HCT116 (cell line): ENCODE data around the gene EEF2KMT. TPM values are rescaled to one million over a fixed set of nuclear protein-coding genes. Genes with fewer than 3 reads are reported as not detected.

Experiments used
- ATAC-seq: fragments of 200-7000 bp; cut with Tn5 transposase; 2 replicates; pipeline ENCODE4 v1.9.1; 2020; ENCODE audit warnings: mild to moderate bottlenecking, moderate library complexity
- BruUV-seq: library from RNA; stranded (reverse); fragments of 400-500 nt; replicated peaks from 2 replicates; lab custom pipeline; 2021; lab: Mats Ljungman, UMichigan
- CTCF ChIA-PET: fragments of 300-600 bp; sonication (Branson Sonifier 250); formaldehyde crosslinking; loops from one replicate; lab custom pipeline; 2021; ENCODE audit warnings: antibody characterized with exemption; lab: Charles Lee
- POLR2A ChIA-PET: fragments of 300-600, 350-600 bp; sonication (Branson Sonifier 250); formaldehyde crosslinking; loops from one replicate; lab custom pipeline; 2021; ENCODE audit warnings: antibody characterized with exemption; lab: Charles Lee
- RAD21 ChIA-PET, 2 experiments: fragments of 300-600 bp; sonication (Branson Sonifier 250); formaldehyde crosslinking; loops; one replicate each; lab custom pipeline; 2023; ENCODE audit warnings: low total read pairs in 2 of 2; ENCODE audit not compliant: uncharacterized antibody in 2 of 2, unreplicated experiment in 2 of 2, low non-redundant PET in 1 of 2; lab: Charles Lee
- DNase-seq: peaks from one replicate; pipeline ENCODE4 v3.0.0-alpha.2; 2010; ENCODE audit warnings: low read depth, low spot score
- H2AFZ ChIP-seq: fragments of 200-600 bp; shearing (Covaris generic), sonication (generic); 2 replicates; pipeline ENCODE4 v1.6.1; 2017; ENCODE audit warnings: low read depth, mixed run types, mixed read lengths, antibody characterized with exemption, low read length; ENCODE audit not compliant: poor library complexity, severe bottlenecking
- H3K27ac ChIP-seq: 2 replicates; pipeline ENCODE4 v1.5.1; 2012; ENCODE audit warnings: low read depth, low read length
- H3K27me3 ChIP-seq: fragments of 200-600 bp; sonication (generic); 2 replicates; pipeline ENCODE4 v1.6.1; 2016; ENCODE audit warnings: mixed run types, low read length, mixed read lengths; ENCODE audit not compliant: insufficient read depth
- H3K36me3 ChIP-seq, 2 experiments: fragments of 200-500 bp in 1 of 2; fragments of 200-600 bp in 1 of 2; sonication (Bioruptor generic) in 1 of 2; sonication (generic) in 1 of 2; 2 replicates each; pipeline versions ENCODE4 v1.5.1 to v1.6.1; 2014 to 2016; ENCODE audit warnings: low read length in 2 of 2, inconsistent platforms in 1 of 2, mixed read lengths in 1 of 2, mixed run types in 1 of 2; ENCODE audit not compliant: insufficient read depth in 2 of 2, control insufficient read depth in 1 of 2
- H3K4me1 ChIP-seq, 2 experiments: fragments of 200-600 bp in 1 of 2; sonication (generic) in 1 of 2; 2 replicates each; pipeline versions ENCODE4 v1.5.1 to v1.6.1; 2012 to 2017; ENCODE audit warnings: low read length in 2 of 2, inconsistent platforms in 1 of 2, mild to moderate bottlenecking in 1 of 2, mixed read lengths in 1 of 2, mixed run types in 1 of 2, moderate library complexity in 1 of 2; ENCODE audit not compliant: insufficient read depth in 2 of 2, control insufficient read depth in 1 of 2
- H3K4me2 ChIP-seq: fragments of 200-600 bp; sonication (generic); 2 replicates; pipeline ENCODE4 v1.6.1; 2017; ENCODE audit warnings: mixed run types, low read length, mixed read lengths
- H3K4me3 ChIP-seq, 2 experiments: fragments of 200-600 bp in 1 of 2; sonication (generic) in 1 of 2; replicated peaks in 1 of 2; 2 replicates each; pipeline ENCODE4 v1.5.1; 2011 to 2016; ENCODE audit warnings: low read length in 2 of 2, control low read depth in 1 of 2, low read depth in 1 of 2, mild to moderate bottlenecking in 1 of 2, mixed read lengths in 1 of 2, mixed run types in 1 of 2
- H3K79me2 ChIP-seq: fragments of 200-600 bp; sonication (generic); 2 replicates; pipeline ENCODE4 v1.6.1; 2017; ENCODE audit warnings: mild to moderate bottlenecking, mixed run types, low read length, moderate library complexity, mixed read lengths; ENCODE audit not compliant: insufficient read depth
- H3K9ac ChIP-seq: fragments of 200-600 bp; sonication (generic); 2 replicates; pipeline ENCODE4 v1.6.1; 2016; ENCODE audit warnings: low read length, mixed read lengths
- H3K9me2 ChIP-seq: fragments of 200-600 bp; sonication (generic), shearing (Covaris generic); 2 replicates; pipeline ENCODE4 v1.6.1; 2017; ENCODE audit warnings: mixed run types, mild to moderate bottlenecking, moderate library complexity; ENCODE audit not compliant: insufficient read depth
- H3K9me3 ChIP-seq, 2 experiments: fragments of 200-500 bp in 1 of 2; fragments of 200-600 bp in 1 of 2; sonication (Bioruptor generic) in 1 of 2; sonication (generic) in 1 of 2; 2 replicates each; pipeline ENCODE4 v1.6.1; 2014 to 2017; ENCODE audit warnings: low read length in 2 of 2, mixed read lengths in 2 of 2, inconsistent platforms in 1 of 2, low read depth in 1 of 2, mild to moderate bottlenecking in 1 of 2, mixed run types in 1 of 2, moderate library complexity in 1 of 2; ENCODE audit not compliant: control insufficient read depth in 1 of 2, insufficient read depth in 1 of 2
- H4K20me1 ChIP-seq: fragments of 200-600 bp; sonication (generic), shearing (Covaris generic); 2 replicates; pipeline ENCODE4 v1.6.1; 2017; ENCODE audit warnings: mixed run types, mild to moderate bottlenecking, moderate library complexity; ENCODE audit not compliant: insufficient read depth
- ATF3 ChIP-seq: IDR thresholded peaks from 2 replicates; pipeline ENCODE4 v1.6.1; 2012
- CBX3 ChIP-seq: IDR thresholded peaks from 2 replicates; pipeline ENCODE4 v1.6.1; 2012; ENCODE audit warnings: low read depth
- CEBPB ChIP-seq: IDR thresholded peaks from 2 replicates; pipeline ENCODE4 v1.6.1; 2012; ENCODE audit warnings: low read depth
- EGR1 ChIP-seq: IDR thresholded peaks from 2 replicates; pipeline ENCODE4 v1.6.1; 2012; ENCODE audit warnings: low read depth
- ELF1 ChIP-seq: IDR thresholded peaks from 2 replicates; pipeline ENCODE4 v1.6.1; 2012; ENCODE audit warnings: low read depth, borderline replicate concordance
- EZH2phosphoT487 ChIP-seq: fragments of 200-600 bp; IDR thresholded peaks from 2 replicates; pipeline ENCODE4 v1.6.1; 2018; ENCODE audit warnings: antibody characterized with exemption, borderline replicate concordance
- FOSL1 ChIP-seq: IDR thresholded peaks from 2 replicates; pipeline ENCODE4 v1.6.1; 2012; ENCODE audit warnings: low read depth
- JUND ChIP-seq: IDR thresholded peaks from 2 replicates; pipeline ENCODE4 v1.6.1; 2012
- MAX ChIP-seq: IDR thresholded peaks from 2 replicates; pipeline ENCODE4 v1.6.1; 2012
- POLR2A ChIP-seq: IDR thresholded peaks from 2 replicates; pipeline ENCODE4 v1.7.0; 2011; ENCODE audit warnings: borderline replicate concordance; ENCODE audit not compliant: insufficient read depth, insufficient read length; ENCODE audit errors: extremely low read depth
- POLR2AphosphoS5 ChIP-seq: IDR thresholded peaks from 2 replicates; pipeline ENCODE4 v1.6.1; 2011; ENCODE audit warnings: mild to moderate bottlenecking, low read depth, low read length, moderate library complexity
- RAD21 ChIP-seq: IDR thresholded peaks from 2 replicates; pipeline ENCODE4 v1.6.1; 2012; ENCODE audit warnings: low read depth, mild to moderate bottlenecking
- REST ChIP-seq: IDR thresholded peaks from 2 replicates; pipeline ENCODE4 v1.6.1; 2012; ENCODE audit warnings: low read depth
- SIN3A ChIP-seq: IDR thresholded peaks from 2 replicates; pipeline ENCODE4 v1.6.1; 2012; ENCODE audit warnings: low read depth
- SP1 ChIP-seq: IDR thresholded peaks from 2 replicates; pipeline ENCODE4 v1.6.1; 2012; ENCODE audit warnings: low read depth
- SRF ChIP-seq: IDR thresholded peaks from 2 replicates; pipeline ENCODE4 v1.6.1; 2012; ENCODE audit warnings: low read depth
- TCF7L2 ChIP-seq: IDR thresholded peaks from 2 replicates; pipeline ENCODE4 v1.7.0; 2011; ENCODE audit warnings: borderline replicate concordance, inconsistent platforms; ENCODE audit not compliant: insufficient read depth, insufficient read length; ENCODE audit errors: extremely low read depth
- ZBTB33 ChIP-seq: IDR thresholded peaks from 2 replicates; pipeline ENCODE4 v1.6.1; 2011; ENCODE audit warnings: mild to moderate bottlenecking, low read length, moderate library complexity; ENCODE audit not compliant: insufficient replicate concordance; ENCODE audit errors: extremely low read depth
- ZFX ChIP-seq: fragments of 450-650 bp; IDR thresholded peaks from 2 replicates; pipeline ENCODE4 v1.6.1; 2017
- intact Hi-C: fragments of 100-400 bp; cut with micrococcal nuclease; formaldehyde crosslinking; loops from 2 replicates; pipeline ENCODE4 v1.10.0; 2022
- total RNA-seq: library from RNA; stranded (reverse); gene quantifications from one replicate; pipeline ENCODE4 v1.2.1, GENCODE V29; 2021; ENCODE audit not compliant: unreplicated experiment

Gene EEF2KMT
- total RNA-seq, 1 experiment from 2014 or later: 25.6 TPM

- H3K79me2 ChIP-seq: peaks cover 26% of the 10 kb centered on the region
- no TSS peak for BruUV-seq
- peaks cover 4 to 16% of the 10 kb centered on the region in 2 experiments; a peak in 3 of 4 replicates for H3K4me1 ChIP-seq
- no peak overlapping the region for H3K9ac ChIP-seq
- ATAC-seq: no peak
- H3K9me2 ChIP-seq: no peaks in the 10 kb centered on the region
- no peaks in the 10 kb centered on the region for H3K9me3 ChIP-seq
- H3K27ac ChIP-seq: no peak overlapping the region
- no peak overlapping the region for H3K4me3 ChIP-seq
- H2AFZ ChIP-seq: no peak overlapping the region
- peaks cover 6% of the 10 kb centered on the region; the same call in 1 of the 2 replicates for H3K27me3 ChIP-seq
- intact Hi-C loops: no loop called here
- no peak overlapping the region for H3K4me2 ChIP-seq
- H3K36me3 ChIP-seq: peaks cover 0 to 5% of the 10 kb centered on the region in 2 experiments; a peak in 1 of 4 replicates
- CTCF ChIA-PET: no interaction called here
- TF ChIP-seq EGR1 (no peak), ZFX (no peak), ZBTB33 (no peak), CBX3 (no peak), ATF3 (no peak), TCF7L2 (no peak), POLR2A (no peak), CEBPB (no peak), RAD21 (no peak), FOSL1 (no peak), ELF1 (no peak), SRF (no peak), SP1 (no peak), EZH2phosphoT487 (no peak), REST (no peak), SIN3A (no peak), MAX (no peak), JUND (no peak), POLR2AphosphoS5 (no peak)
- no peaks in the 10 kb centered on the region for H4K20me1 ChIP-seq
- no peak for DNase-seq
- POLR2A ChIA-PET: no interaction called here
- RAD21 ChIA-PET: no interaction called here
Measured at GRCh38 chr16:5069854-5070253, 27.7 kb downstream of the EEF2KMT start.
